GM19452 (cell line): Measurements from ENCODE around the gene MAG.

Experiments used
- ATAC-seq: cut with Tn5 transposase; IDR thresholded peaks from one replicate; pipeline ENCODE4 v1.9.1; 2021; ENCODE audit not compliant: unreplicated experiment

The MAG gene, protein sequence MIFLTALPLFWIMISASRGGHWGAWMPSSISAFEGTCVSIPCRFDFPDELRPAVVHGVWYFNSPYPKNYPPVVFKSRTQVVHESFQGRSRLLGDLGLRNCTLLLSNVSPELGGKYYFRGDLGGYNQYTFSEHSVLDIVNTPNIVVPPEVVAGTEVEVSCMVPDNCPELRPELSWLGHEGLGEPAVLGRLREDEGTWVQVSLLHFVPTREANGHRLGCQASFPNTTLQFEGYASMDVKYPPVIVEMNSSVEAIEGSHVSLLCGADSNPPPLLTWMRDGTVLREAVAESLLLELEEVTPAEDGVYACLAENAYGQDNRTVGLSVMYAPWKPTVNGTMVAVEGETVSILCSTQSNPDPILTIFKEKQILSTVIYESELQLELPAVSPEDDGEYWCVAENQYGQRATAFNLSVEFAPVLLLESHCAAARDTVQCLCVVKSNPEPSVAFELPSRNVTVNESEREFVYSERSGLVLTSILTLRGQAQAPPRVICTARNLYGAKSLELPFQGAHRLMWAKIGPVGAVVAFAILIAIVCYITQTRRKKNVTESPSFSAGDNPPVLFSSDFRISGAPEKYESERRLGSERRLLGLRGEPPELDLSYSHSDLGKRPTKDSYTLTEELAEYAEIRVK

DNA sequence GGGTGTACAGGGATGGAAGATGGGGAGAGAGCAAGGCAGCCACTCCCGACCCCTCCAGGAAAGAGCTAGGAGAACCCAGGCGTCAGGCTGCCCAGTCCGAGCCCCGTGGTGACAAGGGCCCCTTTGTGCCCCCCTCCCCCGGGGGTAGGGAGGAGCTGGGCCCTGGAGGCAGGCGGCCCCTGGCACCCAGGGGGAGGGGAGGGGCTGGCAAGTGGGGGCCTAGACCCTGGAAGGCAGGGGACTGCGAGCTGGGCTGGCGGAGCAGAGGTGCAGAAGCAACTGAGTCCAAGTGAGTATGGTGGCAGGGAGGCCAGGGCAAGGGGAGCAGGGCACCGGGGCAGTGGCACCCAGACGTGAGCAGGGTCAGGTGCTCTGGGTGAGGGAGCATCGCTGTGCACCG lies at the start of gene MAG:
TSS of gene MAG (plus strand) at position 246 of the 400 bp plus-strand sequence. CDS start 3,248 bp downstream, outside the sequence.
- no peak for ATAC-seq

DNA sequence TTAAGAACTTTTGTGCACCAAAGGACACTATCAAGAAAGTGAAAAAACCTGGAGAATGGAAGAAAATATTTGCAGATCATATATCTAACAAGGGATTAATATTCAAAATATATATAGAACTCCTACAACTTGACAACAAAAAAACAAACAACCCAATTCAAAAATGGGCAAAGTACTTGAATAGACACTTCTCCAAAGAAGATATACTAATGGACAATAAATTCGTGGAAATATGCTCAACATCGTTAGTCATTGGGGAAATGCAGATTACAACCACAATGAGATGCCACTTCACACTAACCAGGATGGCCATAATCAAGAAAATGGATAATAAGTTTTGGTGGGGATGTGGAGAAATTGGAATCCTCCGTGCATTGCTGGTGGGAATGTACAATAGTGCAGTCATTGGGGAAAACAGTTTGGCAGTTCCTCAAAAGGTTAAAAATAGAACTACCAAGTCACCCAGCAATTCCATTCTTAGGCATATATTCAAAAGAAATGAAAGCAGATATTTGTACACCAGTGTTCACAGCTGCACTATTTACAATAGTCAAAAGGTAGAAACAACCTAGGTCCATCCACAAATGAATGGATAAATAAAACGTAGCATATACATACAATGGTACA lies 45.4 kb upstream of the MAG start:
- no peak for ATAC-seq

DNA sequence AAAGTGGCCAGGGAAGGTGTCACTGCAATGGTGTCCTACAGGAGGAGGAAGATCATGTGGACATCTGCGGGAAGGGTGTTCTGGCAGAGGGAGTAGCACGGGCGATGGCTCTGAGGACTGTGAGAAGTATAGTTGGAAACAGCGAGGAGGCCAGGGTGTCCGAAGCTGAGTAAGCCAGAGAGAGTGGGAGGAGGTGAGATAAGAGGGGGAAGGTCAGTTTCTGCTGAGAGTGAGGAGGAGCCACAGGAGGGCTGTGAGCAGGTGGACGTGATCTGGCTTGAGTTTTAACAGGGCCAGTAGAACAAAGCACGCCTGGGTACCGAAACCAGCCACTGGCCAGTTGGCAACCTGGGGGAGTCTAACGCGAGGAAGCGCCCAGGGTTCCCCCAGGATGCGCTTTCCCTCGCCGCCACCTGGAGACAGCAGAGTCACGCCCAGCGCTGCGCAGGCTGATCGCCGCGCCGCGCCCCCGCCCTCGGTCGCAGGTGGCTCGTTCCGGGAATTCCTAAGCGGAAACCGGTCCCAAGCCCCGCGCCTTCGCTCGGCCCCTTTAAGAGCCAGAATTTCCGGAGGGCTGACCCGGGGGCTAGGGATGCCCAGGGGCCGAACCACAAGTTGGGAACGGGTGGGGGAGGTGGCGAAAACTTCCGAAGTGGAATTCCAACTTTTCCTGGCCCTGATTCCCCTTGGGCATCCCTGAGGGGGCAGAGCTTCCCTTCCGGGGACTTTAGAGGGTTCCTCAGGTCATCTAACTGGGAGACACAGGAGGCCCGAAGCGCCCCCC lies 44.2 kb upstream of the MAG start:
- ATAC-seq = peak; percentile 37

DNA sequence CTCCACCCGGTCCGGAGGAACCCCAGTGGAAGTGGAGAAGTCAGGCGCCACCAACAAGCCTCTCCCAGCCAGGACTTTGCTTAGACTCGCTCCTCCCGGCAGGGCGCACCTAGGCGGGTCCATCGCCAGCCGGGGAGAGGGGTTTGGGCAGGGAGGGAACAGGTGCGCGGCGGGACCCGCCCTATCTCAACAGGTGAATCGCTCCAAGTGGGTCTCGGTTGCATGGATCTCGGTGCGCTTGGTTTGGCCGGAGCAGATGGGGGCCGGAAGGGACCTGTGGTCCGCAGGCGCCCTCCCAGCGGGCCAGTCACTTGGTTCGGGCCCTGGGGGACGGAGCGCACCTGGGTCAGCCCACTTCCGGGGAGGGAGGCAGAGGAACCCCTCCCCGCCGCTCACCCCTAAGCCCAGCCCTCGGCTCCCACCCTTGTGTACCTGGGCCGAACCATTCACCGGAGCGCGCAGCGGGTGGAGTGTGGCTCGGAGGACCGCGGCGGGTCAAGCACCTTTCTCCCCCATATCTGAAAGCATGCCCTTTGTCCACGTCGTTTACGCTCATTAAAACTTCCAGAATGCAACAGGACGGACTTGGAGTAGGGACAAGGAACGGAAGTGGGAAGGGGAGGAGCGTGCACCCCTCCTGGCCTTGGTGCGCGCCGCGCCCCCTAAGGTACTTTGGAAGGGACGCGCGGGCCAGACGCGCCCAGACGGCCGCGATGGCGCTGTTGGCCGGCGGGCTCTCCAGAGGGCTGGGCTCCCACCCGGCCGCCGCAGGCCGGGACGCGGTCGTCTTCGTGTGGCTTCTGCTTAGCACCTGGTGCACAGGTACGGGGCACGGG lies 43.4 kb upstream of the MAG start, which contains the start of gene LSR:
TSS of gene LSR (plus strand) at position 693 of the 836 bp plus-strand sequence. CDS start at position 714, 21 bp downstream.
- ATAC-seq = peak; percentile 75

DNA sequence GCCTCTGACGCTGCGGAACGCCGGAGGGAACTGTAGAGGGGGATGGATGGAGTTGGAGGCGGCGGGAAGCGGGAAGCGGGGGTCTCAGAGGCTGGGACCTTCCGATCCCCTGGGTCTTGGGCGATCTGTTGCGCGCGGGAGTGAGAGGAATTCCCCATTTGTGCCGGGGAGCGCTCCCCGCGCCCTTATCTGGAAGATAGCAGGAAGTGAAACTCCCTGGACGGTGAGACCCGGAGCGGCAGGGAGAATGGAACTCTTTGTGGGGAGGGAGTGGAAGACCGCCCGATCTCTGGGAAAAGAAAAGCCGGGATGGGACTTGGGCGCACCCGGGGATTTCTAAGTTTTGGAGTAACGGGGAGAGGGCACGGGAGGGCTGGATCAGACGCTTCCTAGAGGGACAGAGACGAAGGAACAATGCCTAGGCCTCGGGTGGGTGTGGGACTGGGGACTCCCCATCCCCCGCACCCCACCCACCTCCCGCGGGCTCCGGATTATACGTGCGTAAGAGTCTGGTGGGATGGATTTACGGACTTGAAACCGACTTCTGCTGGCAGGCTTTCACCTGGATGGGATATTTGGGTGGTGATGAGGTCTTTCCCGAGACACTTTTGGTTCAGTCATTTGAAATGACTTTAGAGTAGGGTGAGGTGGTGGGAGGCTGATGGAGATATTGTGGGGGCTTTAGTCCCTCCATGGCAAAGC lies 42.7 kb upstream of the MAG start:
- ATAC-seq = no peak

DNA sequence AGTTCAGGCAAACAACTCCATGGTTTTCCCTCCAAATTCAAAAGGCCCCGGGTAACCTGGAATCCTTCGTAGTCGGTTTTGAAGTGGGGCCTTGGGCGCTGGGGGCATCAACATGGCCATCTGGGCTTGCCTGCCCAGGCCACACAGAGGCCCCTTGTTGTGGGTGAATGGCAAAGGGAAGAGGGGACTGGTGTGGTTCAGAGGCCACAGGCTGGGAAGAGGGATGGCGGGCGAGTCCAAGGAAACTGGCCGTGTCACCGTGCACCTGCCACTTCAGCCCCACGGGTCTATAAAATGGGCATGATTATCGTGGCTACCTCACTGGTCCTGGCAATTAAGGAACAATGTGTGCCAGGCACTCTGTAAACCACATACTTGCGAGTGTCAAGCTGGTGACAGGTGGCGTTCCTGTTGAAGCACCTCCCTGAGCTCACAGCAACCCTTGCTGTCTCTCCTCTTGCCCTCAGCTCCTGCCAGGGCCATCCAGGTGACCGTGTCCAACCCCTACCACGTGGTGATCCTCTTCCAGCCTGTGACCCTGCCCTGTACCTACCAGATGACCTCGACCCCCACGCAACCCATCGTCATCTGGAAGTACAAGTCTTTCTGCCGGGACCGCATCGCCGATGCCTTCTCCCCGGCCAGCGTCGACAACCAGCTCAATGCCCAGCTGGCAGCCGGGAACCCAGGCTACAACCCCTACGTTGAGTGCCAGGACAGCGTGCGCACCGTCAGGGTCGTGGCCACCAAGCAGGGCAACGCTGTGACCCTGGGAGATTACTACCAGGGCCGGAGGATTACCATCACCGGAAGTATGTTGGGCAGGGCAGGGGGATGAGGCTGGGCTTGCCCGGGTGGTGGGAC lies 41.9 kb upstream of the MAG start:
- no peak for ATAC-seq

DNA sequence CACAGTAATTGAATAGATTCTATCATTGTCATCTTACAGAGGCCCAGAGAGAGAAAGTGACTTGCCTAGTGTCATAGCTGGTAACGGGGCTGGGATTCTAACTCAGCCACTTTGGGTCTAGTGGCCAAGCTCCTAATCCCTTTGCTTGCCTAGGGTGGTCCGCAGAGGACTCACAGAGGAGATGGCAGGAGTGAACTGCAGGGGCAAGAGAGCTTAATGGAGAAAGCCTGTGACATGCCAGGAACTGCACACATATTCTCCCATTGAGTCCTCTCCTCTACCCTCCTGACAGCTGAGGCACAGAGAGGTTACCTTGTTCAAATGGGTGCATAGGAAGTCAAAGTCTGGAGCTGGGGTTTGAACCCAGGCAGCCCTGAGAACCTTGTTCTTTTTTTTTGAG lies 40.5 kb upstream of the MAG start:
- ATAC-seq = no peak

DNA sequence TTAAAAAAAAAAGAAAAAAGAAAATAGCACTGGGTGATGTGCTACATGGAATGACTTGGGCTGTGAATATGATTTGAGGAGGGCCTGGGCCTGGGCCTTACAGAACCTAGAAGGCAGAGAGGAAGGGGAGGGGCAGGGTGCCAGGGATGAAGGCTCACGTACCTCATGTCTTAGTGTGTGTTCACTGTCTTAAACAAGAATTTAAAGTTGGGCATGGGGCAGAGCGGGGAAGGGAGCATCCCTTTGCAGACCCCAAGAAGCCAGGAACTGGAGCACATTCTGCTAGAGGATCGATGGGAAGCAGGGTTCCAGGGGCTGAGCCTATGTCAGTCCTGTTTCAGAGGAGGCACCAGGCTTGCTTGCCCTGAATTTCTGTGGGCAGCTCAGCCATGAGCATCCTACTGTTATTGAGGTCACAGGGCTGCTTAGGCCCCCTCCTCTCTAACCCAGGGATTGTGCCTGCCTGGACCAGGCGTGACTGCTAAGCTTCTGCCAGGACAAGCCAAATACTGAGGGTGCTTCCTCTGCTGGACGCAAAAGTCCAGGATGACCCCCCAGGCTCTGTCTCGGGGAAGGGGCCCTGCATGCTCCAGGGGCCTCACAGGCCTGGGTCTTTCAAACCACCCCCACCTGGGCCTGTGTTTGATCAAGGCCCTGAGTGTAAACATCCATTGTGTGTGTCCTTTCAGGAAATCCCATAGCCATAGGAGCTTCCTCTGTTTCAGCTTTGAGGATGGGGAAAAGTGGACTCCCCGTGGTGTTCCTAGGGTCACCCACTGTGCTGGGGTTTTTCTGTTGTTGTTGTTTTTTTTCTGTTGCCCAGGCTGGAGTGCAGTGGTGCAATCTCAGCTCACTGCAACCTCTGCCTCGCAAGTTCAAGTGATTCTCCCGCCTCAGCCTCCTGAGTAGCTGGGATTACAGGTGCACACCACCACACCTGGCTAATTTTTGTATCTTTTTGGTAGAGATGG lies 38.4 kb upstream of the MAG start:
- no peak for ATAC-seq

DNA sequence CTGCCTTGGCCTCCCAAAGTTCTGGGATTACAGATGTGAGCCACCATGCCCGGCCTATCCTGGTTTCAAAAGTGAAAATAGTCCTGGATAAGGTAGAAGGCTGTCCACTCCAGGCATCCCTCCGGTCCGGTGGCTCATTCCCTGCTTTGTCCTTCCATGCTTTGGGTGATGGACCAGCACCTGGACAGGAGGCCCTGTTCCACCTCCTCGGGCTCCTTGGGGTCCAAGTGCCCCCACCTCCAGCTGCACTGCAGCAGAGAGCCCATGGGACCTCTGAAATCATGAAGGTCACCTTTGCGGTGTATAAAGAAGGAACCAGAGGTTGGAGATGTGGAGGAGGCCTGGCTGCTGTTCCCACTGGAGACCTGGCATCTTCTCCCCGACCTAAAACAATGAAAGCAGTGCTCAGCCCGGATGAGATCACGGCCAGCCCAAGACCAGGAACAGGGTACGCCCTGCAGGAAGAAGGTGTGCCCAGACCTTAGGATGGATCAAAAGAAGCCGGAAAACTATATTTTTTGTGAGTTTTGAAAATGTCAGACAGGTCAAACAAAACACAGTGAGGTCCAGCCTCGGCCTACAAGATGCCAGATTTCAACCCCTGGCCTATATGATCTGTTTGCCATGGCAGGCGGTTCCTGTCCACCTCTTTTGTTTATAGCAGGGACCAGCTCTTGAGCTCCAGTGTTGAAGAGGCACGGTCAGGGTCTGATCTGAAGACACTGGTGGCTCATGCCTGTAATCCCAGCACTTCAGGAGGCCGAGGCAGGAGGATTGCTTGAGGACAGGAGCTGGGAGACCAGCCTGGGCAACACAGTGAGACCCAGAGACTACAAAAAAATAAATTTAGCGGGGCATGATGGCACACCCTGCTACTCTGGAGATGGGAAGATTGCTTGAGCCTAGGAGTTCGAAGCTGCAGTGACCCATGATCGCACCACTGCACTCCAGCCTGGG lies 37.3 kb upstream of the MAG start:
- no peak for ATAC-seq

DNA sequence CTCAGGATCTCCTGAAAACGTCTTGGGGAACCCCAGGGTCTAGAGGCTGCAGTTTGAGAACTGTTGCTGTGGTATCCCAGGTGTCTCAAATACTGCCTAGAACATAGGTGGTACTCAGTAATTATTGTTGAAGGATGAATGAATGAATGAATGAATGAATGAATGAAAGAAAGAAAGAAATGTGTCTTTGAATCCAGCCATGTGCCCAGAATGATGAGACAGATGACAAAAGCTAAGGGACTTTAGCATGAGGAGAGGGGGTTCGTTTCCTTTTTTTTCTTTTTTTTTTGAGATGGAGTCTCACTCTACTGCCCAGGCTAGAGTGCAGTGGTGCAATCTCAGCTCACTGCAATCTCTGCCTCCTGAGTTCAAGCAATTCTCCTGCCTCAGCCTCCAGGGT lies 35.4 kb upstream of the MAG start:
- no peak for ATAC-seq

DNA sequence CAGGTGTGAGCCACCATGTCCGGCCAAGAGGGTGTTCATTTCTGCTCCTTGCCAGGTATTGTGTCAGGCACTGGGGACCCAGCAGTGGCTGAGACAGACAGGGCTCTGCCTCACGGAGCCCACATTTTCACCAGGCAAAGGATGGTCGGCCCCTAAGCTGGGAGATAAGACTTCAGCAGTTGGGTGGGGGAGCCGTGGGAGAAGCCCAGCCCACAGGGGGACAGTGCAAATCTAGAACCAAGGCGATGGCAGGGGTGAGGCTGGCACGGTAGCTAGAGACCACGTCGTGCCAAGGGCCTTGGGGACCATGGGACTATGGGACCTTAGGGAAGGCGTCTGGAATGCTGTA lies 34.9 kb upstream of the MAG start:
- no peak for ATAC-seq

DNA sequence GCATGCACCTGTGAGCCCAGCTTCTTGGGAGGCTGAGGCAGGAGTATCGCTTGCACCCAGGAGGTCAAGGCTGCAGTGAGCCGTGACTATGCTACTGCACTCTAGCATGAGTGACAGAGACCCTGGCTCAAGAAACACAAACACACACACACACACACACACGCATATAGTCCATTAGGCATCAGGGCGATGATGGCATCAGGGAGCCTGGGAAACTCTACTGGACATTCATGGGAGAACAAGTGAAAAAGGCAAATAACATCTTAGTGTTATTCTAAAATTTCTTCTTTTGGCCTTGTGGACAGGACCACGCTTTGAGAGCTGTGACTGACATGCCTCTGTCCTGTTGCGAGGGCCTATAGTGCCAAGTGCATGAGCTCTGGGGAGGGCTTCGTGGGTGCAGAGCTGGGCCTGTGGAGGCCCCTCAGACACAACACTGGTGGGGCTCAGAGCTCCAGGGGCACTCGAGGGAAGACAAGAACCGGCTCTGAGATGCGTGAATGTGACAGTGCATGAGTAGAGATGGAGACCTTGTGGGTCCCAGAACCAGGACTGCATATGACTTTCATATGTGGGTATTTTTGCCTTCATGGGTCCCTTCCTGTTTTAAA lies 31.2 kb upstream of the MAG start:
- no peak for ATAC-seq

DNA sequence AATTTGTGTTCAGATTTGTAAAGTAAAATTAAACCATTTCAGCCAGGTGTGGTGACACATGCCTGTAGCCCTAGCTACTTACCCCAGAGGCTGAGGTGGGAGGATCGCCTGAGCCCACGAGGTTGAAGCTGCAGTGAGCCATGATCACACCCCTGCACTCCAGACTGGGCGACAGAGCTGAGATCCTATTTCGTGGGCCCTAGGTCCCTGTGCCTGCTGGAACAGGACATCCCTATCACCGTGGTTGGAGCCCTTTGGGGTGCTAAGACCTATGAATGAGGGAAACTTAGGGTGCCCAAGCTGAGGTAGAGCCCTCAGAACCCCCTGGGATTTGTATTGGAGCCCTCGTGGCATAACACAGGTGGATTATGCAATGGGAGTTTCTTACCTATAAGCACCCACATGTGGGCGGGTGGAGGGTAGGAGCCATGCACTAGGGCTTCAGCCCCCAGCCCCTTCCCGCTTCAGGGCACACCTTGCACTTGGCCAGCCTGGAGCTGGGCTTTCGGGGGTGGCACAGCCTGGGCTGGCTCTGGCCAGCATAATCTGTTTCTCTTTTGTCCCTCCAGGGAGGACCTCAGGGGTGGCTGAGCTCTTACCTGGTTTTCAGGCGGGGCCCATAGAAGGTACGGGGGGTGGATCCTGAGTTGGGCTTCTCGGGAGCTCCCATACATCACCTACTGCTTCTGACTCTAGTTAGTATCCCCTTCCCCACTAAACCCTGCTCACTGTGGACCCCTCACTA lies 30.4 kb upstream of the MAG start:
- no peak for ATAC-seq

DNA sequence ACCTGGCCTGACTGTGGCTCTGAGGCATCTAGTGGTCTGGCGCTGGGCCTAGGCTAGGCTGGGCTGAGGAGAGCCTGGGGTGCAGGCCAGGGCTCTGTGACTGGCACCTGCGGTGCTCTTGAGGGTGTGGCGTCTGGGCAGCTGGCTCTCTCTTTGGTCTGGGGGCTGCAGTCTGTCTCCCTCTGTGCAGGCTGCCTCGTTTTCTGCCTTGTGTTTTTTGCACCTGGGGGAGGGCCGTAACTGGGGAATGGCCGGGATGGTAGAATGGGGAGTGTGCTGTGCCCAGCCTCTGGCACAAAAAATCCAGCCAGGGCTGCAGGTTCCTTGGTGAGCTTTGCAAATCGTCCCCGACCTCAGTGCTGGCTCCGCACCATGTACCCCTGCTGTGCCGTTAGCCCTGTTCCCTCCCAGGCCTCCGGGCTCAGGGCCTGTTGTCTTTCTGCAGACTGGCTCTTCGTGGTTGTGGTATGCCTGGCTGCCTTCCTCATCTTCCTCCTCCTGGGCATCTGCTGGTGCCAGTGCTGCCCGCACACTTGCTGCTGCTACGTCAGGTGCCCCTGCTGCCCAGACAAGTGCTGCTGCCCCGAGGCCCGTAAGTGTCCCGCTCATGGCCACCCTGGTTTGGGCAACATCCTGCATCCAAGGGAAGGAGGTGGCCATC lies 29.7 kb upstream of the MAG start:
- no peak for ATAC-seq
